SH-SY5Y (cell line): Measurements from ENCODE around the gene MMS19.

Source experiments
- GATA2 ChIP-seq: IDR thresholded peaks from 2 replicates; pipeline ENCODE4 v1.6.1; 2011; ENCODE audit warnings: mild to moderate bottlenecking, low read depth, low read length
- GATA3 ChIP-seq: IDR thresholded peaks from 2 replicates; pipeline ENCODE4 v1.6.1; 2011; ENCODE audit warnings: low read depth, mild to moderate bottlenecking, low read length, moderate library complexity

DNA sequence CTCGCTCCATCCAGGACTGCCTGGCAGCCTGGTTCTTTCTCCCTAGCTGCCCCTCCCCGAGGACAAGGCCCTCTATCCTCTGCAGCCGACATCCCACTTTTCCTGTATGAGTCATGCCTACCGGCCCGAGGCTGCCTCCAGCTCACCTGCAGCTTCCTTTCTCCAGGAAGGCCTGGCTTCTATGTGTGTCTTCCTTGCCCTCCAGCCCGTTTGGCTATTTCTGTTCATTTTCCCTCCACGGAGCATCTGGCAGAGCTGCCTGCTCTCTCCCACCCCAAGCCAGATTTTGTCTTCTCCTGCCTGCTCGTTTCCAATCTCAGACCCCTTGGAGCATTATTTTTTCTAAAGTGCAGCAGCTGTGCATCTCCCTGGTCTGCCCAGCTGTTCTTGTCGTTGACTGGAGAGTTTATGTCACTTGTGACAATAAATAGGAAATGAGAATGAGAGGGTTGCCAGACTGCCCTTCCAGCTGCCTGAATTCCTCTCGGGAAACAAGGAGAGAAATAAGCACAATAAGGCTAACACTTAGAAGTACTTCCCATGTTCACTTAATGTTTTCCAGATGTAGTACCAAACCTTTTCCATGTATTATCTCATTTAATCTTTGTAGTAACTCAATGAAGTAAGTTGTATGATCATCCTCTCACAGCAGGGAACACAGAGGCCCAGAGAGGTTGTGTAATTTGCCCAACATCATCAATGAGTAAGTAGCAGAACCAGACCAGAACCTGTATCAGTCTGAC lies 20.2 kb upstream of the MMS19 start:
- TF ChIP-seq GATA3 (no peak), GATA2 (no peak)
